IMR-90 (cell line): Measurements from ENCODE around the gene S100A6. TPM values are rescaled to one million over a fixed set of nuclear protein-coding genes. Genes with fewer than 3 reads are reported as not detected.

Source experiments
- ATAC-seq: fragments of 200-7000 bp; cut with Tn5 transposase; 2 replicates; pipeline ENCODE4 v1.9.1; 2020; ENCODE audit warnings: low read depth, mild to moderate bottlenecking, moderate library complexity
- BruUV-seq: library from RNA; stranded (reverse); fragments of 400-500 nt; replicated peaks from 2 replicates; lab custom pipeline; 2021; lab: Mats Ljungman, UMichigan
- CTCF ChIA-PET: fragments of 300-600 bp; formaldehyde crosslinking; extraction: SDS; loops from one replicate; lab custom pipeline; 2021; ENCODE audit warnings: antibody characterized with exemption; lab: Yijun Ruan, JAX
- POLR2A ChIA-PET: fragments of 300-600 bp; sonication (Branson Sonifier 250); formaldehyde crosslinking; loops from one replicate; lab custom pipeline; 2022; ENCODE audit warnings: antibody characterized with exemption; ENCODE audit not compliant: unreplicated experiment; lab: Charles Lee
- DNase-seq: peaks from one replicate; pipeline ENCODE4 v3.0.0; 2013
- H2AFZ ChIP-seq: replicated peaks from 2 replicates; pipeline ENCODE3; 2013; ENCODE audit warnings: low read length, mild to moderate bottlenecking; ENCODE audit not compliant: poor library complexity
- H2AK5ac ChIP-seq: 2 replicates; pipeline ENCODE4 v1.6.1; 2013; ENCODE audit warnings: low read depth, low read length, inconsistent platforms
- H2AK9ac ChIP-seq: replicated peaks from 2 replicates; pipeline ENCODE3; 2013; ENCODE audit warnings: mild to moderate bottlenecking, low read depth, low read length, moderate library complexity; ENCODE audit not compliant: poor library complexity
- H2BK120ac ChIP-seq: 2 replicates; pipeline ENCODE4 v1.6.1; 2013; ENCODE audit warnings: low read depth, low read length, inconsistent platforms
- H2BK15ac ChIP-seq: 3 replicates; pipeline ENCODE4 v1.6.1; 2013; ENCODE audit warnings: low read depth, low read length, inconsistent platforms
- H2BK20ac ChIP-seq: 2 replicates; pipeline ENCODE4 v1.6.1; 2013; ENCODE audit warnings: low read depth, mild to moderate bottlenecking, inconsistent platforms, low read length, moderate library complexity
- H2BK5ac ChIP-seq: 2 replicates; pipeline ENCODE4 v1.6.1; 2013; ENCODE audit warnings: mild to moderate bottlenecking, low read depth, low read length, inconsistent platforms; ENCODE audit not compliant: poor library complexity, severe bottlenecking
- H3K14ac ChIP-seq: replicated peaks from 2 replicates; pipeline ENCODE4 v1.6.1; 2013; ENCODE audit warnings: low read depth, low read length, inconsistent platforms
- H3K18ac ChIP-seq: 2 replicates; pipeline ENCODE4 v1.6.1; 2013; ENCODE audit warnings: low read depth, low read length, control low read depth
- H3K23ac ChIP-seq: 2 replicates; pipeline ENCODE4 v1.6.1; 2013; ENCODE audit warnings: low read depth, low read length, inconsistent platforms
- H3K27ac ChIP-seq: 2 replicates; pipeline ENCODE4 v1.5.1; 2013; ENCODE audit warnings: mild to moderate bottlenecking, control low read depth, low read length; ENCODE audit not compliant: insufficient read depth
- H3K27me3 ChIP-seq: 2 replicates; pipeline ENCODE4 v1.6.1; 2013; ENCODE audit warnings: low read length; ENCODE audit not compliant: control insufficient read depth, insufficient read depth
- H3K36me3 ChIP-seq: 2 replicates; pipeline ENCODE4 v1.6.1; 2013; ENCODE audit warnings: low read length, mixed read lengths; ENCODE audit not compliant: control insufficient read depth, insufficient read depth
- H3K4ac ChIP-seq: 2 replicates; pipeline ENCODE4 v1.6.1; 2013; ENCODE audit warnings: low read depth, low read length, inconsistent platforms
- H3K4me1 ChIP-seq: 2 replicates; pipeline ENCODE4 v1.6.1; 2013; ENCODE audit warnings: low read length, mixed read lengths; ENCODE audit not compliant: control insufficient read depth, insufficient read depth
- H3K4me2 ChIP-seq: 2 replicates; pipeline ENCODE4 v1.6.1; 2013; ENCODE audit warnings: low read depth, mild to moderate bottlenecking, control low read depth, low read length, moderate library complexity
- H3K4me3 ChIP-seq: 2 replicates; pipeline ENCODE4 v1.5.1; 2013; ENCODE audit warnings: low read depth, mild to moderate bottlenecking, control low read depth, low read length, moderate library complexity; ENCODE audit not compliant: insufficient read depth
- H3K56ac ChIP-seq: 2 replicates; pipeline ENCODE4 v1.6.1; 2013; ENCODE audit warnings: low read length, inconsistent platforms; ENCODE audit not compliant: insufficient read depth; ENCODE audit errors: extremely low read depth
- H3K79me1 ChIP-seq, 2 experiments: 2 replicates each; pipeline ENCODE4 v1.6.1; 2013; ENCODE audit warnings: low read length in 2 of 2, inconsistent platforms in 1 of 2, low read depth in 1 of 2
- H3K9ac ChIP-seq: 2 replicates; pipeline ENCODE4 v1.6.1; 2013; ENCODE audit warnings: low read depth, low read length, control low read depth
- H3K9me1 ChIP-seq: 2 replicates; pipeline ENCODE4 v1.6.1; 2013; ENCODE audit warnings: low read length, inconsistent platforms; ENCODE audit not compliant: insufficient read depth
- H3K9me3 ChIP-seq: 2 replicates; pipeline ENCODE4 v1.6.1; 2013; ENCODE audit warnings: low read length; ENCODE audit not compliant: control insufficient read depth, insufficient read depth
- H4K20me1 ChIP-seq: 2 replicates; pipeline ENCODE4 v1.6.1; 2013; ENCODE audit warnings: low read length, inconsistent platforms; ENCODE audit not compliant: insufficient read depth
- H4K5ac ChIP-seq: 2 replicates; pipeline ENCODE4 v1.6.1; 2013; ENCODE audit warnings: mild to moderate bottlenecking, low read depth, low read length, control low read depth
- H4K8ac ChIP-seq, 2 experiments: 2 replicates each; pipeline ENCODE4 v1.6.1; 2013; ENCODE audit warnings: low read depth in 2 of 2, low read length in 2 of 2, control low read depth in 1 of 2, inconsistent platforms in 1 of 2
- H4K91ac ChIP-seq: 2 replicates; pipeline ENCODE4 v1.6.1; 2013; ENCODE audit warnings: low read depth, low read length, inconsistent platforms; ENCODE audit not compliant: insufficient read depth
- BHLHE40 ChIP-seq: fragments of 150-350 bp; IDR thresholded peaks from 2 replicates; pipeline ENCODE4 v1.6.1; 2016; ENCODE audit warnings: mild to moderate bottlenecking, low read depth, low read length
- CEBPB ChIP-seq: IDR thresholded peaks from 2 replicates; pipeline ENCODE4 v1.6.1; 2012; ENCODE audit warnings: low read depth, low read length, improper control_type of control experiment
- CHD1 ChIP-seq: IDR thresholded peaks from 2 replicates; pipeline ENCODE4 v1.6.1; 2012; ENCODE audit warnings: low read depth, low read length, improper control_type of control experiment
- FOS ChIP-seq: fragments of 150-350 bp; IDR thresholded peaks from 2 replicates; pipeline ENCODE4 v1.6.1; 2016; ENCODE audit warnings: low read depth, low read length
- MAFK ChIP-seq: IDR thresholded peaks from 2 replicates; pipeline ENCODE4 v1.6.1; 2012; ENCODE audit warnings: low read depth, low read length, improper control_type of control experiment
- MAZ ChIP-seq: IDR thresholded peaks from 2 replicates; pipeline ENCODE4 v1.6.1; 2012; ENCODE audit warnings: low read depth, mild to moderate bottlenecking, low read length, improper control_type of control experiment, moderate library complexity, borderline replicate concordance
- MXI1 ChIP-seq: IDR thresholded peaks from 2 replicates; pipeline ENCODE4 v1.6.1; 2012; ENCODE audit warnings: low read depth, mild to moderate bottlenecking, low read length, moderate library complexity, borderline replicate concordance
- NFE2L2 ChIP-seq: fragments of 150-350 bp; IDR thresholded peaks from 2 replicates; pipeline ENCODE4 v1.6.1; 2016; ENCODE audit warnings: low read depth, mild to moderate bottlenecking, low read length
- POLR2A ChIP-seq: IDR thresholded peaks from 2 replicates; pipeline ENCODE4 v1.6.1; 2012; ENCODE audit warnings: mild to moderate bottlenecking, low read depth, low read length
- RAD21 ChIP-seq: IDR thresholded peaks from 2 replicates; pipeline ENCODE4 v1.6.1; 2012; ENCODE audit warnings: low read length, improper control_type of control experiment
- RCOR1 ChIP-seq: IDR thresholded peaks from 2 replicates; pipeline ENCODE4 v1.6.1; 2012; ENCODE audit warnings: mild to moderate bottlenecking, low read length, improper control_type of control experiment; ENCODE audit not compliant: insufficient replicate concordance
- RFX5 ChIP-seq: IDR thresholded peaks from 2 replicates; pipeline ENCODE4 v1.8.0; 2012; ENCODE audit warnings: low read depth, mild to moderate bottlenecking, low read length, moderate library complexity
- SMC3 ChIP-seq: fragments of 150-350 bp; IDR thresholded peaks from 2 replicates; pipeline ENCODE4 v1.6.1; 2016; ENCODE audit warnings: low read depth, mild to moderate bottlenecking, antibody characterized with exemption, low read length, moderate library complexity
- WGBS, 2 experiments: methylation state at CpG; one replicate each; pipeline versions ENCODE4 v1.1.5 to v1.1.7; 2013; ENCODE audit warnings: missing lambda C conversion rate in 2 of 2; ENCODE audit not compliant: insufficient read length in 1 of 2; ENCODE audit errors: extremely low coverage in 2 of 2; 5-methylcytosine and 5-hydroxymethylcytosine counted together
- dilution Hi-C: fragments of 300-500 bp; cut with HindIII; formaldehyde crosslinking; loops from one replicate; pipeline ENCODE4 v1.14.3; 2018; ENCODE audit warnings: low sequenced_read_pairs; ENCODE audit not compliant: unreplicated experiment
- in situ Hi-C: fragments of 300-500 bp; cut with MboI; formaldehyde crosslinking; loops from 3 replicates; pipeline ENCODE4 v1.14.3; 2019; ENCODE audit warnings: low sequenced_read_pairs, inconsistent platforms, mixed read lengths
- intact Hi-C: fragments of 100-400 bp; cut with micrococcal nuclease; formaldehyde crosslinking; loops from 2 replicates; pipeline ENCODE4 v1.10.0; 2022
- polyA plus RNA-seq, 3 experiments: library from polyadenylated mRNA; depleted of rRNA; stranded (reverse); fragments of >200 nt; gene quantifications; 2 replicates each; pipeline ENCODE4 v1.2.3, GENCODE V29; 2012; ENCODE audit warnings: low replicate concordance in 1 of 3
- total RNA-seq: library from RNA; depleted of rRNA; stranded (reverse); fragments of >200 nt; gene quantifications from 2 replicates; pipeline ENCODE4 v1.2.3, GENCODE V29; 2012
- TF ChIP-seq, protein P1 (sequence below): fragments of 150-350 bp; IDR thresholded peaks from 2 replicates; pipeline ENCODE4 v1.6.1; 2016; ENCODE audit warnings: low read depth, mild to moderate bottlenecking, low read length, moderate library complexity, borderline replicate concordance
- TF ChIP-seq, protein P2 (sequence below): conservative IDR thresholded peaks from 2 replicates; pipeline ENCODE4 v1.5.1; 2012; ENCODE audit warnings: mild to moderate bottlenecking, low read depth, low read length, improper control_type of control experiment
- TF ChIP-seq, protein P3 (sequence below): fragments of 150-350 bp; IDR thresholded peaks from 2 replicates; pipeline ENCODE4 v1.6.1; 2017; ENCODE audit warnings: mild to moderate bottlenecking, antibody characterized with exemption, low read length, low read depth

S100A6 gene
- total and polyA plus RNA-seq, 2 of the 4 experiments (the other 2 are of a cell fraction), result 373 to 1,755 TPM

DNA sequence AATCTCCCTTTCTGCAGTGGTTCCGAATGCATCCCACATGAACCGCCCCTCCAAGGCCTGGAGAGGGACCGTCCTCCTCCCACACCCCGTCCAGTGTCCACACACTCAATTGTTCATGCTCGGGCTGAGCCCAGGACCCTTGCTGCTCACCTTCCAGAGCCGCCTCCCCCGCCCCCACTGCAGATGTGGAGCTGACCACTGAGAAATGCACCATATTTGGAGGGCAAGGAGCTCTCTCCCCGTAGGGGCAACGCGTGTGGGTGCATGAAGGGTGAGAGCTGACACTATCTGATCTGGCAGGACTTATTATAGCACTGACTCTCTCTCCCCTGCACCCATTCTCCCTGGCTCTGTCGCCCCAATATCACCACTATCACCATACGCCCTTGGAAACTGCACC, 17.3 kb upstream of the S100A6 start:
- DNase-seq, result no peak
- Histone ChIP-seq H2BK15ac (peak overlapping the region; percentile 94), H3K23ac (no peak overlapping the region), H3K9me1 (peaks cover 46% of the 10 kb centered on the region), H3K27ac (no peak overlapping the region), H3K4me2 (no peak overlapping the region), H3K18ac (no peak overlapping the region), H4K8ac (peak overlapping the region; percentile 64 to 91; a peak in 1 of 4 replicates), H4K91ac (peak overlapping the region; percentile 53; the same call in 1 of the 2 replicates), H2BK5ac (no peak overlapping the region), H3K9me3 (no peaks in the 10 kb centered on the region), H2BK120ac (peak overlapping the region; percentile 84), H3K79me1 (peaks cover 0 to 13% of the 10 kb centered on the region in 2 experiments; a peak in 3 of 4 replicates), H3K4me3 (no peak overlapping the region), H3K4ac (peak overlapping the region; percentile 67), H3K27me3 (no peaks in the 10 kb centered on the region), H3K36me3 (no peaks in the 10 kb centered on the region), H3K4me1 (peaks cover 32% of the 10 kb centered on the region), H2BK20ac (peak overlapping the region; percentile 54; the same call in 1 of the 2 replicates), H3K56ac (no peak overlapping the region), H3K9ac (no peak overlapping the region), H2AK5ac (peak overlapping the region; percentile 89), H2AFZ (peak overlapping the region; percentile 64), H4K20me1 (no peaks in the 10 kb centered on the region), H3K14ac (peak overlapping the region; percentile 73; the same call in 1 of the 2 replicates), H4K5ac (no peak overlapping the region), H2AK9ac (peak overlapping the region; percentile 88)
- in situ Hi-C loops (no loop called here), dilution Hi-C loops (no loop called here), intact Hi-C loops (no loop called here)
- no TSS peak for BruUV-seq
- POLR2A ChIA-PET, result no interaction called here
- no peak for TF ChIP-seq RAD21
- TF ChIP-seq RFX5, result no peak
- TF ChIP-seq, protein P1, sequence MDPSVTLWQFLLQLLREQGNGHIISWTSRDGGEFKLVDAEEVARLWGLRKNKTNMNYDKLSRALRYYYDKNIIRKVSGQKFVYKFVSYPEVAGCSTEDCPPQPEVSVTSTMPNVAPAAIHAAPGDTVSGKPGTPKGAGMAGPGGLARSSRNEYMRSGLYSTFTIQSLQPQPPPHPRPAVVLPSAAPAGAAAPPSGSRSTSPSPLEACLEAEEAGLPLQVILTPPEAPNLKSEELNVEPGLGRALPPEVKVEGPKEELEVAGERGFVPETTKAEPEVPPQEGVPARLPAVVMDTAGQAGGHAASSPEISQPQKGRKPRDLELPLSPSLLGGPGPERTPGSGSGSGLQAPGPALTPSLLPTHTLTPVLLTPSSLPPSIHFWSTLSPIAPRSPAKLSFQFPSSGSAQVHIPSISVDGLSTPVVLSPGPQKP, result no peak
- TF ChIP-seq, protein P2, sequence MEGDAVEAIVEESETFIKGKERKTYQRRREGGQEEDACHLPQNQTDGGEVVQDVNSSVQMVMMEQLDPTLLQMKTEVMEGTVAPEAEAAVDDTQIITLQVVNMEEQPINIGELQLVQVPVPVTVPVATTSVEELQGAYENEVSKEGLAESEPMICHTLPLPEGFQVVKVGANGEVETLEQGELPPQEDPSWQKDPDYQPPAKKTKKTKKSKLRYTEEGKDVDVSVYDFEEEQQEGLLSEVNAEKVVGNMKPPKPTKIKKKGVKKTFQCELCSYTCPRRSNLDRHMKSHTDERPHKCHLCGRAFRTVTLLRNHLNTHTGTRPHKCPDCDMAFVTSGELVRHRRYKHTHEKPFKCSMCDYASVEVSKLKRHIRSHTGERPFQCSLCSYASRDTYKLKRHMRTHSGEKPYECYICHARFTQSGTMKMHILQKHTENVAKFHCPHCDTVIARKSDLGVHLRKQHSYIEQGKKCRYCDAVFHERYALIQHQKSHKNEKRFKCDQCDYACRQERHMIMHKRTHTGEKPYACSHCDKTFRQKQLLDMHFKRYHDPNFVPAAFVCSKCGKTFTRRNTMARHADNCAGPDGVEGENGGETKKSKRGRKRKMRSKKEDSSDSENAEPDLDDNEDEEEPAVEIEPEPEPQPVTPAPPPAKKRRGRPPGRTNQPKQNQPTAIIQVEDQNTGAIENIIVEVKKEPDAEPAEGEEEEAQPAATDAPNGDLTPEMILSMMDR, result no peak
- TF ChIP-seq, protein P3, sequence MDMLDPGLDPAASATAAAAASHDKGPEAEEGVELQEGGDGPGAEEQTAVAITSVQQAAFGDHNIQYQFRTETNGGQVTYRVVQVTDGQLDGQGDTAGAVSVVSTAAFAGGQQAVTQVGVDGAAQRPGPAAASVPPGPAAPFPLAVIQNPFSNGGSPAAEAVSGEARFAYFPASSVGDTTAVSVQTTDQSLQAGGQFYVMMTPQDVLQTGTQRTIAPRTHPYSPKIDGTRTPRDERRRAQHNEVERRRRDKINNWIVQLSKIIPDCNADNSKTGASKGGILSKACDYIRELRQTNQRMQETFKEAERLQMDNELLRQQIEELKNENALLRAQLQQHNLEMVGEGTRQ, result no peak
- no peak for TF ChIP-seq POLR2A
- TF ChIP-seq CEBPB, result no peak
- TF ChIP-seq BHLHE40, result no peak
- no peak for TF ChIP-seq MAZ
- no peak for TF ChIP-seq MXI1
- no peak for TF ChIP-seq CHD1
- TF ChIP-seq FOS, result no peak
- no peak for TF ChIP-seq NFE2L2
- TF ChIP-seq RCOR1, result no peak
- no peak for TF ChIP-seq SMC3
- TF ChIP-seq MAFK, result no peak
- no peak for ATAC-seq
- WGBS, 2 experiments, result 95% methylated on average over 4 of the region's 12 CpGs; no CpG with 5 or more reads in 1 of the 2 experiments
- CTCF ChIA-PET, result interaction anchor here (1.0 kb wide), 1 partner anchor 12 kb away, joined by 3 read pairs; the partner anchor contains the start of gene S100A5
